ENCODE results near the gene ANKRD16. TPM values are rescaled to one million over a fixed set of nuclear protein-coding genes. Genes with fewer than 3 reads are reported as not detected.

ANKRD16 gene
- total and polyA plus RNA-seq, 2 donors from 2014 or later = 6.7 to 7.1 TPM

DNA sequence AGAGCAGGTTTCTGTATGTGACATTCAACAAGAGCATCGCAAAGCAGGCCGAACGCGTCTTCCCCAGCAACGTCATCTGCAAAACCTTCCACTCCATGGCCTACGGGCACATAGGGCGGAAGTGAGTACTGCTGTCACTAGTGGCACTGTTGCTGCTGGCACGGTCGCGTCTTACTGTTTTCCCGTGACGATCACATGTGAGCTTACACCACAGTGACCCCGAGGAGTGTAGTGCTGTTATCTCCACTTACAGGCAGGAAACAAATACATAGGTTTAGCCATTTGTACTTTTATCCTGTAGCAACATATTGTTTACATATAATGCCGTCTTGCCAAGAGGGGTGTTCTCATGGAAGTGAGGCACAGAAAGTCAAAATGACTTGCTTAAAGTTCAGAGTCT, 25.8 kb upstream of the ANKRD16 start:
- no peaks in the 10 kb centered on the region for H3K9me3 ChIP-seq (ENCODE audit: control insufficient read depth in 2 of 3, insufficient read depth in 1 of 3, low read length in 3 of 3)
- H3K27ac ChIP-seq (ENCODE audit: low read depth in 2 of 2, low read length in 2 of 2) = no peak overlapping the region
- no peaks in the 10 kb centered on the region for H3K27me3 ChIP-seq (ENCODE audit: control insufficient read depth, insufficient read depth, low read length)
- no peak overlapping the region for H3K4me3 ChIP-seq (ENCODE audit: low read length in 3 of 3)
- FAIRE-seq (no peak), DNase-seq (no peak)
- intact Hi-C loops (cut with DNase I) = no loop called here
- peaks cover 5 to 82% (median 64%) of the 10 kb centered on the region in 3 donors for H3K36me3 ChIP-seq (ENCODE audit: control insufficient read depth in 2 of 3, insufficient read depth in 3 of 3, low read length in 3 of 3)
- no peaks in the 10 kb centered on the region for H3K4me1 ChIP-seq (ENCODE audit: control insufficient read depth in 2 of 3, insufficient read depth in 2 of 3, low read depth in 1 of 3, low read length in 3 of 3)
- no peak overlapping the region for H3K9ac ChIP-seq (ENCODE audit: low read length in 3 of 3)
- TF ChIP-seq, protein P1, sequence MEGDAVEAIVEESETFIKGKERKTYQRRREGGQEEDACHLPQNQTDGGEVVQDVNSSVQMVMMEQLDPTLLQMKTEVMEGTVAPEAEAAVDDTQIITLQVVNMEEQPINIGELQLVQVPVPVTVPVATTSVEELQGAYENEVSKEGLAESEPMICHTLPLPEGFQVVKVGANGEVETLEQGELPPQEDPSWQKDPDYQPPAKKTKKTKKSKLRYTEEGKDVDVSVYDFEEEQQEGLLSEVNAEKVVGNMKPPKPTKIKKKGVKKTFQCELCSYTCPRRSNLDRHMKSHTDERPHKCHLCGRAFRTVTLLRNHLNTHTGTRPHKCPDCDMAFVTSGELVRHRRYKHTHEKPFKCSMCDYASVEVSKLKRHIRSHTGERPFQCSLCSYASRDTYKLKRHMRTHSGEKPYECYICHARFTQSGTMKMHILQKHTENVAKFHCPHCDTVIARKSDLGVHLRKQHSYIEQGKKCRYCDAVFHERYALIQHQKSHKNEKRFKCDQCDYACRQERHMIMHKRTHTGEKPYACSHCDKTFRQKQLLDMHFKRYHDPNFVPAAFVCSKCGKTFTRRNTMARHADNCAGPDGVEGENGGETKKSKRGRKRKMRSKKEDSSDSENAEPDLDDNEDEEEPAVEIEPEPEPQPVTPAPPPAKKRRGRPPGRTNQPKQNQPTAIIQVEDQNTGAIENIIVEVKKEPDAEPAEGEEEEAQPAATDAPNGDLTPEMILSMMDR (IDR thresholded peaks at IDR 0.05; ENCODE audit: borderline replicate concordance, extremely low read depth, insufficient read depth) = no peak

DNA sequence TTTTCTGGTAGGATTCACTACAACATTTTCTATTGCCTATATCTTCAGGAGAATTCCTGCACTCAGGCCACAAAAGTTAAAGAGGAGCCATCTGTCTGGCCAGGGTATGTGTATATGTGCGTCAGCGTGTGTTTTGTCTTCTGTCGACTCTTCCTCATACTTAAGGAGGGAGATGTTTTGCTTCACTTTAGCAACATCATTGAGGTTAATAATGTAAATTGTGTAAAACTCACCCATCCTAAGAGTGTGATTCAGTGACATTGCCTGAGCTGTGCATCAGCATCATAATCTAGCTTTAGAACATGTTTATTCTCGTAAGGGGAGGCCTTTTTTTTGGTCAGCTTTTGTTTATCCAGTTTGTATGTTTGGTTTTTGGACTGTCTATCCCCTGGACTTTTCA, 24.0 kb upstream of the ANKRD16 start:
- FAIRE-seq (no peak), DNase-seq (no peak)
- no peaks in the 10 kb centered on the region for H3K27me3 ChIP-seq (ENCODE audit: control insufficient read depth, insufficient read depth, low read length)
- no peaks in the 10 kb centered on the region for H3K9me3 ChIP-seq (ENCODE audit: control insufficient read depth in 2 of 3, insufficient read depth in 1 of 3, low read length in 3 of 3)
- no peak overlapping the region for H3K27ac ChIP-seq (ENCODE audit: low read depth in 2 of 2, low read length in 2 of 2)
- H3K36me3 ChIP-seq (ENCODE audit: control insufficient read depth in 2 of 3, insufficient read depth in 3 of 3, low read length in 3 of 3) = peaks cover 7 to 85% (median 68%) of the 10 kb centered on the region in 3 donors
- no peaks in the 10 kb centered on the region for H3K4me1 ChIP-seq (ENCODE audit: control insufficient read depth in 2 of 3, insufficient read depth in 2 of 3, low read depth in 1 of 3, low read length in 3 of 3)
- H3K9ac ChIP-seq (ENCODE audit: low read length in 3 of 3) = no peak overlapping the region
- intact Hi-C loops (cut with DNase I) = no loop called here
- TF ChIP-seq, protein P1 (IDR thresholded peaks at IDR 0.05; ENCODE audit: borderline replicate concordance, extremely low read depth, insufficient read depth) = no peak
- no peak overlapping the region for H3K4me3 ChIP-seq (ENCODE audit: low read length in 3 of 3)

DNA sequence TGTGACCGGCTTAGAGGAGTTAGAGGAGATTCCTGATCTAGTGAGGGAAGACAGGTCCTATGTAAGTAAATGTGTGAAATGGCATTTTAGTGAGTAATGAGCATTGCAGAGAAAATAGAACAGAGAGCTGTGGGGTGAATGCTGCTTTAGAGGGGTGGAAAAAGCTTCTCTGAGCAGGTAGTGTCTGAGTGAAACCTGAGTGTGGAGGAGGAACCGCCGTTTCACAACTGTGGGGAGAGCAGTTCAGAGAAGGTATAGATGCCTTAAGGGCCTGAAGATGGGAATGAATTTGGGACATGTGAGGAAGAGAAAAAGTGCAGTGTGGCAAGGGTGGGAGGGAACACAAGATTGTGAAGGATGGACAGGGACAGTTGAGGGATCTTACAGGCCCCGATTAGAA, 22.0 kb upstream of the ANKRD16 start:
- Histone ChIP-seq H3K27me3 (ENCODE audit: control insufficient read depth, insufficient read depth, low read length) (no peaks in the 10 kb centered on the region), H3K27ac (ENCODE audit: low read depth in 2 of 2, low read length in 2 of 2) (no peak overlapping the region), H3K4me3 (ENCODE audit: low read length in 3 of 3) (no peak overlapping the region), H3K36me3 (ENCODE audit: control insufficient read depth in 2 of 3, insufficient read depth in 3 of 3, low read length in 3 of 3) (peaks cover 7 to 66% (median 54%) of the 10 kb centered on the region in 3 donors), H3K9ac (ENCODE audit: low read length in 3 of 3) (no peak overlapping the region), H3K4me1 (ENCODE audit: control insufficient read depth in 2 of 3, insufficient read depth in 2 of 3, low read depth in 1 of 3, low read length in 3 of 3) (no peaks in the 10 kb centered on the region), H3K9me3 (ENCODE audit: control insufficient read depth in 2 of 3, insufficient read depth in 1 of 3, low read length in 3 of 3) (no peaks in the 10 kb centered on the region)
- DNase-seq (no peak), FAIRE-seq (no peak)
- intact Hi-C loops (cut with DNase I) = no loop called here
- TF ChIP-seq, protein P1 (IDR thresholded peaks at IDR 0.05; ENCODE audit: borderline replicate concordance, extremely low read depth, insufficient read depth) = no peak

Measured in kidney (tissue), 14 donors.